A204.1 (cell line): ENCODE results near the gene TMEM8B.

Source experiments
- FAIRE-seq: peaks from 2 replicates; lab custom pipeline; 2012; peaks lifted over from hg19 to GRCh38; lab: Jason Lieb, UNC

Gene TMEM8B

GRCh38 chr9:35840881-35841644, 12.0 kb downstream of the TMEM8B start:
- FAIRE-seq = no peak

GRCh38 chr9:35841645-35841900, 12.5 kb downstream of the TMEM8B start:
- FAIRE-seq = no peak

DNA sequence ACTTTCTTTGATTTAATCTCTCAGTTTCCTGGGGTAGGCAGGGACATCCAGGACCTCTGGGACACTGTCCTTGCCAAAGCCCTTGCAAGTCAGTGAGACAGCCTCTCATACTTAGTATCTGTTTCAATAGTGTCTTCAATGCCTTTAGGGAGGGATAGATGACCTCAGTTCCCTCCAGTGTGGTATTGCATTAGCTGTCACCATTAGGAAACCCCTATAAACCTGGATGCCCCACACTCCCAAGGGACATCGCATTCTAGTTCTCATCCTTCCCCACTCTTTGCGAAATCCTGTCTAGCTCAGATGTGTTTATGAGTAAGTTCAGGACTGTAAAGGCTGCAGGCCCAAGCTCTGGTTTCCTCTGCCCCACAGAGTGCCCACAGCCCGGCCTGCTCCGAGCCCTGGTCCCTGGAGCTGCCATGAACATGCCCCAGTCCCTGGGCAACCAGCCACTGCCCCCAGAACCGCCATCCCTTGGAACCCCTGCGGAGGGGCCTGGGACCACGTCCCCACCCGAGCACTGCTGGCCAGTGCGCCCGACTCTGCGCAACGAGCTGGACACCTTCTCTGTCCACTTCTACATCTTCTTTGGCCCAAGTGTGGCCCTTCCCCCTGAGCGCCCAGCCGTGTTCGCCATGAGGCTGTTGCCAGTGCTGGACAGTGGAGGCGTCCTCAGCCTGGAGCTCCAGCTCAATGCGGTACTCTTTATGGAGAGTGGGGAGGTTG, 13.2 kb downstream of the TMEM8B start:
- no peak for FAIRE-seq

- FAIRE-seq = no peak
Measured at GRCh38 chr9:35842795-35843194, 13.8 kb downstream of the TMEM8B start.

- no peak for FAIRE-seq
Measured at GRCh38 chr9:35844628-35845270, 15.7 kb downstream of the TMEM8B start.

DNA sequence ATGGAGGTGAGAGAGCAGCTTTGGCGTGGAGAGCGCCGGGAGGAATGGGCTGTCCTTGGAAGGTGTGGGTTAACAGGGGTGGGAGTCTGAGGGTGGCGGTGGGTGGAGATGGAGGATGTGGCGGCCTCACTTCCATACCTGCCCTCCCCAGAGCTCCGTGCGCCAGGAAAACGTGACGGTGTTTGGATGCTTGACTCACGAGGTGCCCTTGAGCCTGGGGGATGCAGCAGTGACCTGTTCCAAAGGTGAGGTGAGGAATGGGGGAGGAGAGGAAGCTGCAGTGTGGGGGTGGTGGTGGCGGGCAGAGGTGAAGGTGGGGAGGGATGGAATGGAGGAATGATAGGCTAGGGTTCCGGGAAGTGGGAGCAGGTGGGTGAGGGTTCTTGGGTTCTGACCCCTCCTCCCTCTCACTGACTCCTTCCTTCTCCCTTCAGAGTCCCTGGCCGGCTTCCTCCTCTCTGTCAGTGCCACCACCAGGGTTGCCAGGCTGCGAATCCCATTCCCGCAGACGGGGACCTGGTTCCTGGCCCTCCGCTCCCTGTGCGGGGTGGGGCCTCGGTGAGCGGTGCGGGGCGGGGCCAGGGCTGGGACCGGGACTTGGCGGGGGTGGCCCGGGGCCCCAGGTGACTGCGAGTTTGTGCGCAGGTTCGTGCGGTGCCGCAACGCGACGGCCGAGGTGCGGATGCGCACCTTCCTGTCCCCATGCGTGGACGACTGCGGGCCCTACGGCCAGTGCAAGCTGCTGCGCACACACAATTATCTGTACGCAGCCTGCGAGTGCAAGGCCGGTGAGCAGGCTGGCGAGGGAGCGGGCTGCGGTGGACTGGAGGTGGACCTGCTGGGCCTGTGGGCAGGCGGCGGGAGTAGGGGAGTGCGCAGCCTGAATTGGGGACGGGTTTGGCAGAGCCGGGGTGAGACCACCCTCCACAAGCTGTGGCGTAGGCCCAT, 17.1 kb downstream of the TMEM8B start:
- no peak for FAIRE-seq

- no peak for FAIRE-seq
Measured at GRCh38 chr9:35847792-35848572, 19.0 kb downstream of the TMEM8B start.

- no peak for FAIRE-seq
Measured at GRCh38 chr9:35852267-35852815, 23.3 kb downstream of the TMEM8B start.

DNA sequence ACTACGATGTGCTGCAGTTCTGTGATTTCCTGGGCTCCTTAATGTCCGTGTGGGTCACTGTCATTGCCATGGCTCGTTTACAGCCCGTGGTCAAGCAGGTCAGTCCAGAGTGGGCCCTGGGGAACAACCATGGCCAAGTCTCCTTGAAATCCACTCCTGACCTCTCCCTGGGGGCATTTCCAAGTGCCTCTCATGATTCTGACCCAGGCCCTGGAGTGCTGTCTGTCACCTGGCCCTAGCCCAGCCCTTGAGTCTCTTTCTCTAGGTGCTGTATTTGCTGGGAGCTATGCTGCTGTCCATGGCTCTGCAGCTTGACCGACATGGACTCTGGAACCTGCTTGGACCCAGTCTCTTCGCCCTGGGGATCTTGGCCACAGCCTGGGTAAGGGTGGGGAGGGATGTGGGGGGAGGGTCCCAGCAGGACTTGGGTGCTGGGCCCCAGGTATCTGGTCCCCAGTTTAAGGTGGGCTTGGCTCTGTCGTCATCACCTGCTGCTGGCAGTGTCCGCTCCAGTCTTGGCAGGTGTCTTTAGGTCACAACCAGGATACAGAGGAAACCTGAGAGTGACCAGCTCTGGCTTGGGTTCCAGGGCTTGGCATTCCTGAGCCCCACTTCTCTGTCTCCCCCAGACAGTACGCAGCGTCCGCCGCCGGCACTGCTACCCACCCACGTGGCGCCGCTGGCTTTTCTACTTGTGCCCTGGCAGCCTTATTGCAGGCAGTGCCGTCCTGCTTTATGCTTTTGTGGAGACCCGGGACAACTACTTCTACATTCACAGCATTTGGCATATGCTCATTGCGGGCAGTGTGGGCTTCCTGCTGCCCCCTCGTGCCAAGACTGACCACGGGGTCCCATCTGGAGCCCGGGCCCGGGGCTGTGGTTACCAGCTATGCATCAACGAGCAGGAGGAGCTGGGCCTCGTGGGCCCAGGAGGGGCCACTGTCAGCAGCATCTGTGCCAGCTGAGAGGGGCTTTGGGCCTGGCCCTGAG, 24.1 kb downstream of the TMEM8B start:
- FAIRE-seq = no peak

GRCh38 chr9:35854091-35854762, 25.2 kb downstream of the TMEM8B start:
- FAIRE-seq = no peak

GRCh38 chr9:35856206-35856605, 27.2 kb downstream of the TMEM8B start:
- FAIRE-seq = no peak

GRCh38 chr9:35856882-35857281, 27.9 kb downstream of the TMEM8B start:
- no peak for FAIRE-seq

DNA sequence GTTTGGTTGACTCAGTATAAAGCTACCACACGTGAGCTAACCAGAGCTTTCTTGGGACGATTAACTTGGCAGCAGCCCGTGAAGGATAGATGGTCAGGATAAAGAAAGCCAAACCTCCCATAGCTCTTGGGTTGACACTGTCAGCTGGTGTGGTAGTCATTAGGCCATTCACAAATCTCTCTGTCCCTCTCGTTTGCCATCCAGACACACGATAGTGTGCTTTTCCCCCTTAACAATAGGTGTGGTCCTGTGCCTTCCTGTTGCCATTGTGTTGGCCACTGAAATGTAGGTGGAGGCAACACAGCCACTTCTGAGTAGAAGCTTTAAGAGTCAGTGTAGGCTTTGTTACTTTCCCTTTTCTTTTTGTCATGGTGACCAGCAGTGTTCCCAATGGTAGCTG, 29.4 kb downstream of the TMEM8B start:
- FAIRE-seq = no peak

- FAIRE-seq = no peak
Measured at GRCh38 chr9:35859310-35859989, 30.4 kb downstream of the TMEM8B start.

DNA sequence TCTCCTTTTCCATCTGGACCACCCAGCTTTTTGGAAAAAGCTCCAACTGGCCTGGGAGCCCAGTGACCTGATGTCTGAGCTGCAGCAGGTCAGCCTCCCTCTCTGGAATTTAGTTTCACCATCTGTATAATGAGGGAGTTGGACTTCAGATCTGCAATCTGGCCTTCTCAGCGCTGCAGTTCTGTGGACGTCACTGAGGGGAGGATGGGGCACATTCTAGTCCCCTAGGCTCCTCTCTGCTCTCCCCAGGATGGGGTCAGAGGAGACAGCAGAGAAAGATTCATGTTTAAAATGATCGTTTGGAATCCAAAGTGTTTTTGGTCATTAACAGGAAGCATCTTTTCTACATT, 30.9 kb downstream of the TMEM8B start:
- FAIRE-seq = no peak

- FAIRE-seq = no peak
Measured at GRCh38 chr9:35861161-35861897, 32.3 kb downstream of the TMEM8B start.

GRCh38 chr9:35862328-35862727, 33.3 kb downstream of the TMEM8B start:
- no peak for FAIRE-seq

- FAIRE-seq = no peak
Measured at GRCh38 chr9:35863583-35863982, 34.6 kb downstream of the TMEM8B start.
